ENCODE data around the gene COBLL1.

The COBLL1 gene

GRCh38 chr2:164780611-164781178 is 60.9 kb downstream of the COBLL1 start:
- peak; percentile 98 for FAIRE-seq

GRCh38 chr2:164779383-164780057 is 62.1 kb downstream of the COBLL1 start:
- no peak for FAIRE-seq

- FAIRE-seq: no peak
Observed at GRCh38 chr2:164778723-164779122, 62.9 kb downstream of the COBLL1 start.

DNA sequence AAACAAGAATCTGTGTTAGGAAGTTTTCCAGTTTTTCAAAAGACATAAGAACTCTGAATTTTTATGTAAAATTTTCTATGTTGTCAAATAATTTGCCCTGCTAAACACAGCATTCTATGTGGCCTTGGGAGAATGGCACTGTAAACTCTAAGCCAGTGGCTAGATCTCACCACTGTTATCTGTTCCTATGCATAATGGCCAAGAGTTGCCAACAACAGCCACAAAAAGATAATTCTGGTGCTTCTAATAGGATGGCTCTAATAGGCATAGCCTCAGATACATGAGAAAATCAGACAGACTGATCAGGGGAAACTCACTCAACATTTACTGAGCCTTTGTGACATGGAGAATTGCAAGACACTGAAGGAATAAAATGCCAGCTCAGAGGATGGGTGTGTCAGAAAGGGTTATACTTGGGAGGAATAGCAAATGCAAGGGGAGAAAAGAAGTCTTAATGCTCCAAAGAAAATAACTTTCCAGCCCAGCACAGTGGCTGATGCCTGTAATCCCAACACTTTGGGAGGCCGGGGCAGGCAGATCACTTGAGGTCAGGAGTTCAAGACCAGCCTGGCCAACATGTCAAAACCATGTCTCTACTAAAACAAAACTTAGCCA is 63.7 kb downstream of the COBLL1 start:
- no peak for FAIRE-seq

- peak; percentile 86 for FAIRE-seq
Observed at GRCh38 chr2:164773635-164774034, 68.0 kb downstream of the COBLL1 start.

- FAIRE-seq: no peak
Observed at GRCh38 chr2:164773091-164773490, 68.5 kb downstream of the COBLL1 start.

GRCh38 chr2:164771897-164772296 is 69.7 kb downstream of the COBLL1 start:
- peak; percentile 89 for FAIRE-seq

GRCh38 chr2:164770421-164770916 is 71.2 kb downstream of the COBLL1 start:
- FAIRE-seq: no peak

DNA sequence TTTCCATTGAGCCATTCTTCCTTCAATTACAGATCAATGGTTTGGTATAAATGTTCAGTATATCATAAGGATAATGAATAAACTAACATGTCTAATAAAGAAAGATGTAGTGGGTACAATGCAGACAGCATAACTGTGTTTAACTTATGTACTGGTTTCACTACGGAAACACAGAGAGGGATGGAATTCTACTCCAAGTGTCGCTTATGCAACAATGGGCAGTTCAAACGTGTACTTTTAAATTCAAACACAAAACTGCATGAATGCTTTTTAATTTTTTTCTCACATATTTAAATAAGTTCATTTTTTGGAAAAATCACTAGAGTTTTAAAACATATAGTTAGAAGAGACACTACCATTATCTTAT is 74.7 kb downstream of the COBLL1 start:
- FAIRE-seq: no peak

- no peak for FAIRE-seq
Observed at GRCh38 chr2:164766216-164766953, 75.2 kb downstream of the COBLL1 start.

DNA sequence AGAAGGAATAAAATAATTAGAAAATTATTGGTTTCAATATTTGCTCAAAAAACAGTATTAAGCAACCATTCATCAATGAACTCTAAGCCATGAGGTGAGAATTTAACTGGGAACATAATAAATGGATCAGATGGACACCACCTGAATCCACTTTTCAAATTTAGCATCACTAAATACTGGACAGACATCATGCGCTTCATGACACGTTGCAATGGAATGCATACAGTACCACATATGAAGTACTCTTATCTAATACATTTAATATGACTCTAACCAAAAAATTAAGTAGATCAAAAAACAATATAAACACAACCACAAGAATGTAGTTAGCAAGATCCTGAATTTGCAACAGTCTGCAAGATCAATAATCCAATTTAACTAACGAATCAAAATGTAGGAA is 76.6 kb downstream of the COBLL1 start:
- no peak for FAIRE-seq

DNA sequence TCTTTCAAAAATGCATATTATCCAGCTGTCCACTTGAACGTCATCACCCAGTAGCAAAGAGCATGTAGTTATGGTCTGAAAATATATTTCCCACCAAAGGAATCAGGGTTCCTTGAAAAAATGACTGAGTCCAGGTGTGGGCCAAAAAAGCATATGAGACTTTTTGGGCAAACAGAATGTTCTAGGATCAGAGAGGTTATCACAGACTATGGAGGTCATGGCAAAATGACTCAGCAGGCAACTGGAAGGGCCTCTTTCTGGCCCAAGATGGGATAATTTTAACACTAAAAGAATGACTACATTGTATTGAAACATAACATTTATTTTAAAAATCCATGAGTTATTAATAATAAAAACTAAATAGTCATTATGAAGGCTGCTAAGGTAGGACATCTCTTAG is 77.1 kb downstream of the COBLL1 start:
- no peak for FAIRE-seq

DNA sequence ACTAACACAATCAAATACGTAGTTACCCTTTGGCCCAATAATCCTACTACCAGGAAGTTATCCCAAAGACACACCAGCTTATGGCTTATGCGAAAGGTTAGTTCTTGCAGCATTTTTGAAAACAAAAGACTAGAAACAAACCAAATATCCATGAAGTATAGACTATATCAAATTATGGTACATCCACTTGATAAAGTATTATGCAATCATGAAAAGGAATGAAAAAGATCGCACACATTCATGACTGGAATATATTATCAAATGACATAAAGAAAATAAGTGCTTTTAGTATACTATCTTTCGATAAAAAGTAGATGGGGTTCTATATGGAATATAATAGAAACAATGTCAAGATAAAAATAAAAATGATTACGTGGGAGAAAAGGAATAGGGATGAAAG is 78.2 kb downstream of the COBLL1 start:
- no peak for FAIRE-seq

GRCh38 chr2:164761737-164762460 is 79.7 kb downstream of the COBLL1 start:
- FAIRE-seq: no peak

DNA sequence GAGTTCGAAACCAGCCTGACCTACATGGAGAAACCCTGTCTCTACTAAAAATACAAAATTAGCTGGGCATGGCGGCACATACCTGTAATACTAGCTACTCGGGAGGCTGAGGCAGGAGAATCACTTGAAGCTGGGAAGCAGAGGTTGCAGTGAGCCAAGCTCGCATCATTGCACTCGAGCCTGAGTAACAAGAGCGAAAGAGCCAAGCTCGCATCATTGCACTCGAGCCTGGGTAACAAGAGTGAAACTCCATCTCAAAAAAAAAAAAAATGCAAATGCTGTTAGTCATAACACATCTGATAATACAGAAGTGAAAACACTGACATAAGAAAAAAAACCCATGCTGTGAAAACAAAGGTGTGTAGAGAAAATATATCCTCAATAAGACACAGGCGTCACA is 80.4 kb downstream of the COBLL1 start:
- peak; percentile 45 for FAIRE-seq

DNA sequence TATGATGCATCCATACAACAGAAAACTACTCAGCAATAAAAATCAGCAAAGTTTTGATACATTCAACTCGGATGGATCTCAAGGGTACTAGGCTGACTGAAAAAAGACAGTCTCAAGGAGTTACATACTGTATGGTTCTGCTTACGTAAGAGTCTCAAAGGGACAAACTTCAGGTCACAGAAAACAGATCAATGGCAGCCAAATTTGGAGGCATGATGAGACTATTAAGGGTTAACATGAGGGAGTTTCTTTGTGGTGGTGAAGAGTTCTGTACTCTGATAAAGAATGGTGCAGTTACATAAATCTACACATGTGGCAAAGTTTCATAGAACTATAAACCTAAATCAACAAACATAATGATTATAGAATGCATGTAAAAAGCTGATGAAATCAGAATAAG is 81.4 kb downstream of the COBLL1 start:
- peak; percentile 24 for FAIRE-seq

- FAIRE-seq: peak; percentile 62
Observed at GRCh38 chr2:164757934-164758695, 83.5 kb downstream of the COBLL1 start.

GRCh38 chr2:164756773-164757172 is 84.8 kb downstream of the COBLL1 start:
- no peak for FAIRE-seq

DNA sequence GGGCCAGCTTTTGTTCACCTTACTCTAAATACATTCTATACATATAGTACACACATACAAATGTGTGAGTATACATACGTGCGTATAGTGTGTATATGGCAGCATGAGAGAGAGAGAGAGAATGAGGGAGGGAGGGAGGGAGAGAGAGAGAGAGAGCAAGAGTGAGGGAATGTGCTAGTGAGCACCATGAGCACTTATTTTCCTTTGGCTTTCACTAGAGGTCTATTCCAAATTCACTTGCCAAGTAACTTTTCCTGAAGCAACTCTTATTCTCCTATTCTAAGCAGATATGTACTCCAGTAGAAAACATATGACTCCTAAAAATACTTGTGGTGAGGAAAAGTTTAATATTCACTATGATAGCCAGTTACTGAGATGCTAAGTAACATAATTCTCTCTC is 85.7 kb downstream of the COBLL1 start:
- no peak for FAIRE-seq

GRCh38 chr2:164754157-164755093 is 87.2 kb downstream of the COBLL1 start:
- no peak for FAIRE-seq

- FAIRE-seq: no peak
Observed at GRCh38 chr2:164752956-164753355, 88.7 kb downstream of the COBLL1 start.

Measured in islet of Langerhans (tissue), 1 donor.